HCT116 (cell line): Measurements from ENCODE around the gene SIL1.

Experiments used
- CEBPB ChIP-seq: IDR thresholded peaks from 2 replicates; pipeline ENCODE4 v1.6.1; 2012; ENCODE audit warnings: low read depth
- ELF1 ChIP-seq: IDR thresholded peaks from 2 replicates; pipeline ENCODE4 v1.6.1; 2012; ENCODE audit warnings: low read depth, borderline replicate concordance
- EZH2 ChIP-seq: fragments of 200-600 bp; sonication (generic); IDR thresholded peaks from 2 replicates; pipeline ENCODE4 v1.6.1; 2017; ENCODE audit warnings: antibody characterized with exemption, mixed run types
- EZH2phosphoT487 ChIP-seq: fragments of 200-600 bp; IDR thresholded peaks from 2 replicates; pipeline ENCODE4 v1.6.1; 2018; ENCODE audit warnings: antibody characterized with exemption, borderline replicate concordance
- JUND ChIP-seq: IDR thresholded peaks from 2 replicates; pipeline ENCODE4 v1.6.1; 2012
- POLR2A ChIP-seq: IDR thresholded peaks from 2 replicates; pipeline ENCODE4 v1.7.0; 2011; ENCODE audit warnings: borderline replicate concordance; ENCODE audit not compliant: insufficient read depth, insufficient read length; ENCODE audit errors: extremely low read depth
- POLR2AphosphoS5 ChIP-seq: IDR thresholded peaks from 2 replicates; pipeline ENCODE4 v1.6.1; 2011; ENCODE audit warnings: mild to moderate bottlenecking, low read depth, low read length, moderate library complexity
- RAD21 ChIP-seq: IDR thresholded peaks from 2 replicates; pipeline ENCODE4 v1.6.1; 2012; ENCODE audit warnings: low read depth, mild to moderate bottlenecking
- SP1 ChIP-seq: IDR thresholded peaks from 2 replicates; pipeline ENCODE4 v1.6.1; 2012; ENCODE audit warnings: low read depth
- ZNF274 ChIP-seq: fragments of 200-500 bp; sonication (Bioruptor generic); IDR thresholded peaks from 2 replicates; pipeline ENCODE4 v1.6.1; 2014; ENCODE audit warnings: mild to moderate bottlenecking, low read depth, low read length, inconsistent platforms
- TF ChIP-seq, protein P1 (sequence below), 3 experiments: fragments of 200-600 bp in 1 of 3; sonication (generic) in 1 of 3; IDR thresholded peaks in 2 of 3; conservative IDR thresholded peaks in 1 of 3; 2 replicates each; pipeline ENCODE4 v1.5.1; 2012 to 2017; ENCODE audit warnings: low read depth in 2 of 3, low read length in 2 of 3, antibody characterized with exemption in 1 of 3, borderline replicate concordance in 1 of 3, control low read depth in 1 of 3, mild to moderate bottlenecking in 1 of 3, mixed read lengths in 1 of 3, mixed run types in 1 of 3, moderate library complexity in 1 of 3; ENCODE audit not compliant: insufficient read depth in 1 of 3
- TF ChIP-seq, protein P2 (sequence below): IDR thresholded peaks from 2 replicates; pipeline ENCODE4 v1.6.1; 2012; ENCODE audit warnings: low read depth
- TF ChIP-seq, protein P3 (sequence below): IDR thresholded peaks from 2 replicates; pipeline ENCODE4 v1.6.1; 2011; ENCODE audit warnings: mild to moderate bottlenecking, low read length, moderate library complexity; ENCODE audit not compliant: insufficient replicate concordance; ENCODE audit errors: extremely low read depth

DNA sequence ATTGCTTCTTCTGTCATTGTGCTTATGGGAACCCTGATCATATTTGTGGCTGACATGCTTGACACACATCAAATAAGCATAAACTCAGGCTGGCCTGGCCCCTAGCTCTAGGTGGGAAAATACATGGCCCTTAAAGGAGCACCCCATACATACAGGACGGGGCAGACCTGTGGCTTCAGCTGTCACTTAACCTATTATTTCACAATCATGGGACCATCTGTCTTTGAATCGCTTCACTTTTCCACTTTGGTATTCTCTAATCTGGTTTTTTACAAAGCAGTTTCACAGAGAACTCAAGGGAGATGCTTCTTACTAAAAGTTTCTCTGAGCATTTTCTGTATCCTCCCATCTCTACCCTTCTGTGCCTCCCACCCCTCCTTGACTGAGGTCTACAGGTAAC lies 288.4 kb downstream of the SIL1 start:
- TF ChIP-seq, protein P1, sequence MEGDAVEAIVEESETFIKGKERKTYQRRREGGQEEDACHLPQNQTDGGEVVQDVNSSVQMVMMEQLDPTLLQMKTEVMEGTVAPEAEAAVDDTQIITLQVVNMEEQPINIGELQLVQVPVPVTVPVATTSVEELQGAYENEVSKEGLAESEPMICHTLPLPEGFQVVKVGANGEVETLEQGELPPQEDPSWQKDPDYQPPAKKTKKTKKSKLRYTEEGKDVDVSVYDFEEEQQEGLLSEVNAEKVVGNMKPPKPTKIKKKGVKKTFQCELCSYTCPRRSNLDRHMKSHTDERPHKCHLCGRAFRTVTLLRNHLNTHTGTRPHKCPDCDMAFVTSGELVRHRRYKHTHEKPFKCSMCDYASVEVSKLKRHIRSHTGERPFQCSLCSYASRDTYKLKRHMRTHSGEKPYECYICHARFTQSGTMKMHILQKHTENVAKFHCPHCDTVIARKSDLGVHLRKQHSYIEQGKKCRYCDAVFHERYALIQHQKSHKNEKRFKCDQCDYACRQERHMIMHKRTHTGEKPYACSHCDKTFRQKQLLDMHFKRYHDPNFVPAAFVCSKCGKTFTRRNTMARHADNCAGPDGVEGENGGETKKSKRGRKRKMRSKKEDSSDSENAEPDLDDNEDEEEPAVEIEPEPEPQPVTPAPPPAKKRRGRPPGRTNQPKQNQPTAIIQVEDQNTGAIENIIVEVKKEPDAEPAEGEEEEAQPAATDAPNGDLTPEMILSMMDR (IDR thresholded peaks at IDR 0.05 in 2 of 3, conservative IDR thresholded peaks at IDR 0.05 in 1 of 3; ENCODE audit: borderline replicate concordance in 1 of 3, insufficient read depth in 1 of 3, low read depth in 2 of 3, low read length in 2 of 3), result no peak
- TF ChIP-seq ELF1, result no peak
- no peak for TF ChIP-seq ZNF274
- TF ChIP-seq CEBPB, result no peak
- no peak for TF ChIP-seq POLR2AphosphoS5
- no peak for TF ChIP-seq POLR2A
- no peak for TF ChIP-seq SP1
- TF ChIP-seq EZH2phosphoT487, result no peak
- TF ChIP-seq, protein P2, sequence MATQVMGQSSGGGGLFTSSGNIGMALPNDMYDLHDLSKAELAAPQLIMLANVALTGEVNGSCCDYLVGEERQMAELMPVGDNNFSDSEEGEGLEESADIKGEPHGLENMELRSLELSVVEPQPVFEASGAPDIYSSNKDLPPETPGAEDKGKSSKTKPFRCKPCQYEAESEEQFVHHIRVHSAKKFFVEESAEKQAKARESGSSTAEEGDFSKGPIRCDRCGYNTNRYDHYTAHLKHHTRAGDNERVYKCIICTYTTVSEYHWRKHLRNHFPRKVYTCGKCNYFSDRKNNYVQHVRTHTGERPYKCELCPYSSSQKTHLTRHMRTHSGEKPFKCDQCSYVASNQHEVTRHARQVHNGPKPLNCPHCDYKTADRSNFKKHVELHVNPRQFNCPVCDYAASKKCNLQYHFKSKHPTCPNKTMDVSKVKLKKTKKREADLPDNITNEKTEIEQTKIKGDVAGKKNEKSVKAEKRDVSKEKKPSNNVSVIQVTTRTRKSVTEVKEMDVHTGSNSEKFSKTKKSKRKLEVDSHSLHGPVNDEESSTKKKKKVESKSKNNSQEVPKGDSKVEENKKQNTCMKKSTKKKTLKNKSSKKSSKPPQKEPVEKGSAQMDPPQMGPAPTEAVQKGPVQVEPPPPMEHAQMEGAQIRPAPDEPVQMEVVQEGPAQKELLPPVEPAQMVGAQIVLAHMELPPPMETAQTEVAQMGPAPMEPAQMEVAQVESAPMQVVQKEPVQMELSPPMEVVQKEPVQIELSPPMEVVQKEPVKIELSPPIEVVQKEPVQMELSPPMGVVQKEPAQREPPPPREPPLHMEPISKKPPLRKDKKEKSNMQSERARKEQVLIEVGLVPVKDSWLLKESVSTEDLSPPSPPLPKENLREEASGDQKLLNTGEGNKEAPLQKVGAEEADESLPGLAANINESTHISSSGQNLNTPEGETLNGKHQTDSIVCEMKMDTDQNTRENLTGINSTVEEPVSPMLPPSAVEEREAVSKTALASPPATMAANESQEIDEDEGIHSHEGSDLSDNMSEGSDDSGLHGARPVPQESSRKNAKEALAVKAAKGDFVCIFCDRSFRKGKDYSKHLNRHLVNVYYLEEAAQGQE, result no peak
- no peak for TF ChIP-seq RAD21
- TF ChIP-seq EZH2, result no peak
- TF ChIP-seq, protein P3, sequence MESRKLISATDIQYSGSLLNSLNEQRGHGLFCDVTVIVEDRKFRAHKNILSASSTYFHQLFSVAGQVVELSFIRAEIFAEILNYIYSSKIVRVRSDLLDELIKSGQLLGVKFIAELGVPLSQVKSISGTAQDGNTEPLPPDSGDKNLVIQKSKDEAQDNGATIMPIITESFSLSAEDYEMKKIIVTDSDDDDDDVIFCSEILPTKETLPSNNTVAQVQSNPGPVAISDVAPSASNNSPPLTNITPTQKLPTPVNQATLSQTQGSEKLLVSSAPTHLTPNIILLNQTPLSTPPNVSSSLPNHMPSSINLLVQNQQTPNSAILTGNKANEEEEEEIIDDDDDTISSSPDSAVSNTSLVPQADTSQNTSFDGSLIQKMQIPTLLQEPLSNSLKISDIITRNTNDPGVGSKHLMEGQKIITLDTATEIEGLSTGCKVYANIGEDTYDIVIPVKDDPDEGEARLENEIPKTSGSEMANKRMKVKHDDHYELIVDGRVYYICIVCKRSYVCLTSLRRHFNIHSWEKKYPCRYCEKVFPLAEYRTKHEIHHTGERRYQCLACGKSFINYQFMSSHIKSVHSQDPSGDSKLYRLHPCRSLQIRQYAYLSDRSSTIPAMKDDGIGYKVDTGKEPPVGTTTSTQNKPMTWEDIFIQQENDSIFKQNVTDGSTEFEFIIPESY, result no peak
- no peak for TF ChIP-seq JUND
